ENCODE data around the gene VIT. TPM values are rescaled to one million over a fixed set of nuclear protein-coding genes. Genes with fewer than 3 reads are reported as not detected.

The VIT gene
- polyA plus RNA-seq, 3 donors: not detected

- H3K9me3 ChIP-seq (replicated peaks in 1 of 2; ENCODE audit: control insufficient read depth in 1 of 2, insufficient read depth in 1 of 2, low read length in 2 of 2): peaks cover 0 to 8% of the 10 kb centered on the region in 2 donors
- H3K4me2 ChIP-seq (replicated peaks; ENCODE audit: extremely low read depth, low read length, poor library complexity, severe bottlenecking): no peak overlapping the region
- no peak overlapping the region for H2AFZ ChIP-seq (ENCODE audit: insufficient read depth, low read depth, low read length, poor library complexity, severe bottlenecking)
- 95% methylated on average over 8 of the region's 8 CpGs for WGBS (ENCODE audit: insufficient coverage)
- H3K4me3 ChIP-seq (replicated peaks in 1 of 3; ENCODE audit: low read depth in 2 of 3, low read length in 3 of 3): no peak overlapping the region
- Mint-ChIP-seq H3K27me3 (ENCODE audit: low read depth in 3 of 3) (peaks cover 0 to 2% (median 1%) of the 10 kb centered on the region in 3 donors), H3K27ac (no peak overlapping the region), H3K9me3 (peaks cover 2 to 5% (median 4%) of the 10 kb centered on the region in 7 donors), H3K4me1 (no peaks in the 10 kb centered on the region), H3K36me3 (no peaks in the 10 kb centered on the region), H3K4me3 (no peak overlapping the region)
- H3K4me1 ChIP-seq (ENCODE audit: control insufficient read depth in 1 of 2, insufficient read depth in 2 of 2, low read length in 2 of 2): no peaks in the 10 kb centered on the region
- H3K36me3 ChIP-seq (replicated peaks in 1 of 2; ENCODE audit: control insufficient read depth in 1 of 2, insufficient read depth in 2 of 2, low read length in 2 of 2): no peaks in the 10 kb centered on the region
- no peaks in the 10 kb centered on the region for H4K20me1 ChIP-seq (ENCODE audit: insufficient read depth, low read length)
- DNase-seq: no peak
- no peak overlapping the region for H3K9ac ChIP-seq (ENCODE audit: insufficient read depth, low read length, poor library complexity, severe bottlenecking)
- H3K27me3 ChIP-seq (ENCODE audit: control insufficient read depth in 2 of 2, insufficient read depth in 2 of 2, low read length in 2 of 2): no peaks in the 10 kb centered on the region
- no peak overlapping the region for H3K27ac ChIP-seq (ENCODE audit: low read depth in 1 of 2, low read length in 2 of 2)
- H3K79me2 ChIP-seq (ENCODE audit: insufficient read depth, low read length): no peaks in the 10 kb centered on the region
- no peak for TF ChIP-seq CTCF (IDR thresholded peaks at IDR 0.05)
- intact Hi-C loops (cut with micrococcal nuclease): no loop called here
Measured at GRCh38 chr2:36713310-36713709, 16.8 kb downstream of the VIT start.

- Histone ChIP-seq H3K9me3 (replicated peaks in 1 of 2; ENCODE audit: control insufficient read depth in 1 of 2, insufficient read depth in 1 of 2, low read length in 2 of 2) (peaks cover 0 to 2% of the 10 kb centered on the region in 2 donors), H3K27ac (ENCODE audit: low read depth in 1 of 2, low read length in 2 of 2) (no peak overlapping the region), H4K20me1 (ENCODE audit: insufficient read depth, low read length) (no peaks in the 10 kb centered on the region), H3K36me3 (replicated peaks in 1 of 2; ENCODE audit: control insufficient read depth in 1 of 2, insufficient read depth in 2 of 2, low read length in 2 of 2) (no peaks in the 10 kb centered on the region), H2AFZ (ENCODE audit: insufficient read depth, low read depth, low read length, poor library complexity, severe bottlenecking) (no peak overlapping the region), H3K4me1 (ENCODE audit: control insufficient read depth in 1 of 2, insufficient read depth in 2 of 2, low read length in 2 of 2) (no peaks in the 10 kb centered on the region), H3K4me3 (replicated peaks in 1 of 3; ENCODE audit: low read depth in 2 of 3, low read length in 3 of 3) (no peak overlapping the region), H3K9ac (ENCODE audit: insufficient read depth, low read length, poor library complexity, severe bottlenecking) (no peak overlapping the region), H3K4me2 (replicated peaks; ENCODE audit: extremely low read depth, low read length, poor library complexity, severe bottlenecking) (no peak overlapping the region), H3K79me2 (ENCODE audit: insufficient read depth, low read length) (no peaks in the 10 kb centered on the region), H3K27me3 (ENCODE audit: control insufficient read depth in 2 of 2, insufficient read depth in 2 of 2, low read length in 2 of 2) (no peaks in the 10 kb centered on the region)
- Mint-ChIP-seq H3K4me3 (no peak overlapping the region), H3K4me1 (no peaks in the 10 kb centered on the region), H3K36me3 (no peaks in the 10 kb centered on the region), H3K9me3 (peaks cover 0 to 7% (median 4%) of the 10 kb centered on the region in 7 donors), H3K27ac (no peak overlapping the region), H3K27me3 (ENCODE audit: low read depth in 3 of 3) (peaks cover 0 to 2% (median 1%) of the 10 kb centered on the region in 3 donors)
- intact Hi-C loops (cut with micrococcal nuclease): no loop called here
- DNase-seq: no peak
- no CpG with 5 or more reads among the region's 3 CpGs for WGBS (ENCODE audit: insufficient coverage)
- TF ChIP-seq CTCF (IDR thresholded peaks at IDR 0.05): no peak
Measured at GRCh38 chr2:36716111-36716510, 19.6 kb downstream of the VIT start.
